BE2C (cell line): Measurements from ENCODE around the gene RHBDF2.
A peak's percentile ranks its signal among the peaks of the same experiment; 100 is the strongest.
"Not testable (repeated sequence)": the region's sequence is repeated elsewhere in the genome, so short reads cannot be mapped to it uniquely, and the experiment has no call there.

ENCODE experiments used
- DNase-seq: peaks from one replicate; pipeline ENCODE4 v3.0.0-alpha.2; 2020
- H3K27me3 ChIP-seq: fragments of 250-450 bp; sonication (Bioruptor Pico); 2 replicates; pipeline ENCODE4 v1.5.1; 2020; ENCODE audit warnings: mild to moderate bottlenecking
- H3K36me3 ChIP-seq: fragments of 250-450 bp; sonication (Bioruptor Pico); 2 replicates; pipeline ENCODE4 v1.5.1; 2020; ENCODE audit warnings: mild to moderate bottlenecking
- H3K4me1 ChIP-seq: fragments of 250-450 bp; sonication (Bioruptor Pico); 2 replicates; pipeline ENCODE4 v1.5.1; 2020
- H3K4me3 ChIP-seq: 2 replicates; pipeline ENCODE4 v1.5.1; 2011; ENCODE audit warnings: low read depth, low read length
- H3K9me3 ChIP-seq: fragments of 250-450 bp; sonication (Bioruptor Pico); 2 replicates; pipeline ENCODE4 v1.5.1; 2020
- CTCF ChIP-seq: IDR thresholded peaks from 2 replicates; pipeline ENCODE4 v1.5.1; 2012; ENCODE audit warnings: mild to moderate bottlenecking, low read depth, low read length

The RHBDF2 gene

GRCh38 chr17:76528156-76528527 lies 26.9 kb upstream of the RHBDF2 start:
- H3K27me3 ChIP-seq = no peaks in the 10 kb centered on the region
- H3K4me1 ChIP-seq = peaks cover 67% of the 10 kb centered on the region
- peaks cover 41% of the 10 kb centered on the region for H3K36me3 ChIP-seq
- TF ChIP-seq CTCF = no peak; the same call in 1 of the 2 replicates
- H3K4me3 ChIP-seq = peak overlapping the region; percentile 34
- DNase-seq = peak; percentile 75
- no peaks in the 10 kb centered on the region for H3K9me3 ChIP-seq

GRCh38 chr17:76527430-76528111 lies 26.3 kb upstream of the RHBDF2 start:
- Histone ChIP-seq H3K36me3 (peaks cover 35% of the 10 kb centered on the region), H3K4me1 (peaks cover 63% of the 10 kb centered on the region), H3K4me3 (peak overlapping the region; percentile 34), H3K9me3 (no peaks in the 10 kb centered on the region), H3K27me3 (no peaks in the 10 kb centered on the region)
- TF ChIP-seq CTCF = peak; percentile 34
- DNase-seq = peak; percentile 85

GRCh38 chr17:76527016-76527415 lies 25.8 kb upstream of the RHBDF2 start:
- not testable (repeated sequence) for DNase-seq, H3K9me3 ChIP-seq, H3K27me3 ChIP-seq
- Histone ChIP-seq H3K4me3 (peak overlapping the region; percentile 34; the same call in 1 of the 2 replicates), H3K36me3 (peaks cover 32% of the 10 kb centered on the region), H3K4me1 (peaks cover 63% of the 10 kb centered on the region)

- H3K9me3 ChIP-seq, DNase-seq, H3K4me3 ChIP-seq, H3K27me3 ChIP-seq: not testable (repeated sequence)
- Histone ChIP-seq H3K36me3 (peaks cover 17% of the 10 kb centered on the region), H3K4me1 (peaks cover 49% of the 10 kb centered on the region)
Measured at GRCh38 chr17:76525513-76525833, 24.2 kb upstream of the RHBDF2 start.

GRCh38 chr17:76524598-76525512 lies 23.6 kb upstream of the RHBDF2 start:
- peaks cover 10% of the 10 kb centered on the region for H3K36me3 ChIP-seq
- no peak overlapping the region for H3K4me3 ChIP-seq
- H3K27me3 ChIP-seq = no peaks in the 10 kb centered on the region
- TF ChIP-seq CTCF = no peak
- peak; percentile 73 for DNase-seq
- peaks cover 43% of the 10 kb centered on the region for H3K4me1 ChIP-seq
- H3K9me3 ChIP-seq = no peaks in the 10 kb centered on the region

- DNase-seq = peak; percentile 82
- H3K4me1 ChIP-seq = peaks cover 30% of the 10 kb centered on the region
- H3K36me3 ChIP-seq = peaks cover 2% of the 10 kb centered on the region
- H3K4me3 ChIP-seq = peak overlapping the region; percentile 27; the same call in 1 of the 2 replicates
- H3K27me3 ChIP-seq = no peaks in the 10 kb centered on the region
- peak; percentile 96 for TF ChIP-seq CTCF
- no peaks in the 10 kb centered on the region for H3K9me3 ChIP-seq
Measured at GRCh38 chr17:76523084-76524037, 22.1 kb upstream of the RHBDF2 start.

- not testable (repeated sequence) for H3K27me3 ChIP-seq, H3K4me3 ChIP-seq, DNase-seq, H3K9me3 ChIP-seq, H3K36me3 ChIP-seq
- H3K4me1 ChIP-seq = peaks cover 20% of the 10 kb centered on the region
Measured at GRCh38 chr17:76521683-76522082, 20.5 kb upstream of the RHBDF2 start.
